ENCODE results near the gene RAB43. TPM values are rescaled to one million over a fixed set of nuclear protein-coding genes. Genes with fewer than 3 reads are reported as not detected.
"Not testable (repeated sequence)": the region's sequence is repeated elsewhere in the genome, so short reads cannot be mapped to it uniquely, and the experiment has no call there.

Gene RAB43
- total RNA-seq, 1 donor from 2014 or later, result 0.36 TPM

DNA sequence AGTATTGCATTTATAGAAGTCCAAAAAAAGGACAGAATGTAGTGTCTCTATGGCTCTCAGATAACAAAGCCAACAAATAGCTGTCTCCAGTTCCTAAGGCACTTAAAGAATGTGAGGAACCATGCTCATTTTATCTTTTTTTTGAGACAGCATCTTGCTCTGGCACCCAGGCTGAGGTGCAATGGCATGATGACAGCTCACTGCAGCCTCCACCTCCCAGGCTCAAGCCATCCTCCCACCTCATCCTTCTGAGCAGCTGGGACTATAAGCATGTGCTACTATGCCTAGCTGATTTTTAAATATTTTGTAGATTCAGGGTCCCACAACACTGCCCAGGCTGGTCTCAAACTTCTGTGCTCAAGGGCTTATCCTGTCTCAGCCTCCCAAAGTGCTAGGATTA, 23.2 kb upstream of the RAB43 start:
- DNase-seq (ENCODE audit: low spot score), result no peak
- Mint-ChIP-seq H3K9me3 (no peaks in the 10 kb centered on the region), H3K4me3 (no peak overlapping the region), H3K4me1 (no peaks in the 10 kb centered on the region), H3K27me3 (ENCODE audit: insufficient read depth, low read depth) (no peaks in the 10 kb centered on the region), H3K36me3 (peaks cover 6% of the 10 kb centered on the region), H3K27ac (no peak overlapping the region)
- H3K9me3 ChIP-seq (ENCODE audit: low read depth), result no peaks in the 10 kb centered on the region
- H3K4me2 ChIP-seq, result no peak overlapping the region
- H3K27ac ChIP-seq, result no peak overlapping the region
- H3F3A ChIP-seq (ENCODE audit: low read depth), result no peaks in the 10 kb centered on the region
- no peaks in the 10 kb centered on the region for H3K27me3 ChIP-seq
- H3K4me1 ChIP-seq, result no peaks in the 10 kb centered on the region
- H3K79me2 ChIP-seq (ENCODE audit: low read depth), result no peaks in the 10 kb centered on the region
- H3K9ac ChIP-seq, result no peak overlapping the region
- no peak overlapping the region for H2AFZ ChIP-seq (replicated peaks)
- H4K20me1 ChIP-seq (ENCODE audit: low read depth), result no peaks in the 10 kb centered on the region
- no peak for TF ChIP-seq EZH2phosphoT487 (IDR thresholded peaks at IDR 0.05)
- TF ChIP-seq, protein P1, sequence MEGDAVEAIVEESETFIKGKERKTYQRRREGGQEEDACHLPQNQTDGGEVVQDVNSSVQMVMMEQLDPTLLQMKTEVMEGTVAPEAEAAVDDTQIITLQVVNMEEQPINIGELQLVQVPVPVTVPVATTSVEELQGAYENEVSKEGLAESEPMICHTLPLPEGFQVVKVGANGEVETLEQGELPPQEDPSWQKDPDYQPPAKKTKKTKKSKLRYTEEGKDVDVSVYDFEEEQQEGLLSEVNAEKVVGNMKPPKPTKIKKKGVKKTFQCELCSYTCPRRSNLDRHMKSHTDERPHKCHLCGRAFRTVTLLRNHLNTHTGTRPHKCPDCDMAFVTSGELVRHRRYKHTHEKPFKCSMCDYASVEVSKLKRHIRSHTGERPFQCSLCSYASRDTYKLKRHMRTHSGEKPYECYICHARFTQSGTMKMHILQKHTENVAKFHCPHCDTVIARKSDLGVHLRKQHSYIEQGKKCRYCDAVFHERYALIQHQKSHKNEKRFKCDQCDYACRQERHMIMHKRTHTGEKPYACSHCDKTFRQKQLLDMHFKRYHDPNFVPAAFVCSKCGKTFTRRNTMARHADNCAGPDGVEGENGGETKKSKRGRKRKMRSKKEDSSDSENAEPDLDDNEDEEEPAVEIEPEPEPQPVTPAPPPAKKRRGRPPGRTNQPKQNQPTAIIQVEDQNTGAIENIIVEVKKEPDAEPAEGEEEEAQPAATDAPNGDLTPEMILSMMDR (IDR thresholded peaks at IDR 0.05), result no peak
- no peak for TF ChIP-seq EZH2 (IDR thresholded peaks at IDR 0.05)
- H3K36me3 ChIP-seq, result no peaks in the 10 kb centered on the region
- H3K4me3 ChIP-seq, result no peak overlapping the region

DNA sequence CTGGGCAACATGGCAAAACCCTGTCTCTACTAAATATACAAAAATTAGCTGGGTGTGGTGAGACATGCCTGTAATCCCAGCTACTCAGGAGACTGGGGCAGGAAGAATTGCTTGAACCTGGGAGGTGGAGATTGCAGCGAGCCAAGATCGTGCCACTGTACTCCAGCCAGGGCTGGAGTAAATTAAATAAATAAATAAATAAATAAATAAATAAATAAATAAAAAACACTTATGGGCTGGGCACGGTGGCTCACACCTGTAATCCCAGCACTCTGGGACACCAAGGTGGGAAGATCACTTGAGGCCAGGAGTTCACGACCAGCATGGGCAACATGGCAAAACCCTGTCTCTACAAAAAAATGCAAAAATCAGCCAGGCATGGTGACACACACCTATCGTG, 19.4 kb upstream of the RAB43 start:
- H3F3A ChIP-seq (ENCODE audit: low read depth); H3K4me3 ChIP-seq; H3K4me1 ChIP-seq; H3K4me1 Mint-ChIP-seq; H3K27ac ChIP-seq; H4K20me1 ChIP-seq (ENCODE audit: low read depth); H3K79me2 ChIP-seq (ENCODE audit: low read depth); H3K27ac Mint-ChIP-seq; DNase-seq (ENCODE audit: low spot score); H3K27me3 ChIP-seq; H3K4me2 ChIP-seq; H2AFZ ChIP-seq (replicated peaks); H3K4me3 Mint-ChIP-seq; H3K9me3 ChIP-seq (ENCODE audit: low read depth); H3K27me3 Mint-ChIP-seq (ENCODE audit: insufficient read depth, low read depth); H3K36me3 ChIP-seq; H3K36me3 Mint-ChIP-seq; H3K9me3 Mint-ChIP-seq; H3K9ac ChIP-seq: not testable (repeated sequence)

DNA sequence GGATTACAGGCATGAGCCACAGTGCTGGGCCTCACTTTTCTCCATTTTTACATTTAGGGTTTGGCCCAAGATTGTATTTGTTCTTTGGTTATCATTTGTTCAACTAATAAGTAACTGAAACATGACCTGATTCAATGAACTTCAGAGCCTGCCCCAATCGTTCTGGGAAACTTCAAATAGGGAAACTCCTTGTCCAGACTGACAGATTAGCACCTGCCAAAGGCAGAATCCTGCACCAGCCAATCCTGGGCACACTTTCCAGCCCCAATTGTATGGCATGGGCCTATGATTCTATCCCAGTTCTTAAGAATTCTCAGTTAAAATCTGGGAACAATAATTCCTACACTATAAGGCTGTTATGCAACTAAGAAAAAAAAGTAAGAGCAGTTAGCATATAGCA, 18.3 kb upstream of the RAB43 start:
- Mint-ChIP-seq H3K9me3 (no peaks in the 10 kb centered on the region), H3K4me1 (no peaks in the 10 kb centered on the region), H3K27me3 (ENCODE audit: insufficient read depth, low read depth) (no peaks in the 10 kb centered on the region), H3K27ac (no peak overlapping the region), H3K4me3 (no peak overlapping the region), H3K36me3 (peaks cover 3% of the 10 kb centered on the region)
- TF ChIP-seq EZH2 (IDR thresholded peaks at IDR 0.05), result no peak
- no peak for TF ChIP-seq EZH2phosphoT487 (IDR thresholded peaks at IDR 0.05)
- TF ChIP-seq, protein P1 (IDR thresholded peaks at IDR 0.05), result no peak
- Histone ChIP-seq H3K27me3 (no peaks in the 10 kb centered on the region), H3F3A (ENCODE audit: low read depth) (no peaks in the 10 kb centered on the region), H3K4me3 (no peak overlapping the region), H3K79me2 (ENCODE audit: low read depth) (no peaks in the 10 kb centered on the region), H3K4me1 (no peaks in the 10 kb centered on the region), H4K20me1 (ENCODE audit: low read depth) (no peaks in the 10 kb centered on the region), H3K27ac (no peak overlapping the region), H3K4me2 (no peak overlapping the region), H3K36me3 (no peaks in the 10 kb centered on the region), H2AFZ (replicated peaks) (no peak overlapping the region), H3K9ac (no peak overlapping the region), H3K9me3 (ENCODE audit: low read depth) (no peaks in the 10 kb centered on the region)
- DNase-seq (ENCODE audit: low spot score), result no peak

DNA sequence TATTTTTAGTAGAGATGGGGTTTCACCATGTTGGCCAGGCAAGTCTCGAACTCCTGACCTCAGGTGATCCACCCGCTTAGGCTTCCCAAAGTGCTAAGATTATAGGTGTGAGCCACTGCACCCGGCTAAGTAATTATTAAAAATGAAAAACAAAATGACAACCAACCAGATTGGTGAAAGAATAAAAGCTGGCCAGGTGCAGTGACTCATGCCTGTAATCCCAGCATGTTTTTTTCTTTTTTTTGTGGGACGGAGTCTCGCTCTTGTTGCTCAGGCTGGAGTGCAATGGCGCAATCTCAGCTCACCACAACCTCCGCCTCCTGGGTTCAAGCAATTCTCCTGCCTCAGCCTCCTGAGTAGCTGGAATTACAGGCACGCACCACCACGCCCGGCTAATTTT, 14.7 kb upstream of the RAB43 start:
- not testable (repeated sequence) for H3K27me3 Mint-ChIP-seq (ENCODE audit: insufficient read depth, low read depth); H4K20me1 ChIP-seq (ENCODE audit: low read depth); H3K79me2 ChIP-seq (ENCODE audit: low read depth); H3K4me1 ChIP-seq; H3K9me3 ChIP-seq (ENCODE audit: low read depth); H3K4me2 ChIP-seq; H2AFZ ChIP-seq (replicated peaks); H3K4me3 ChIP-seq; H3K36me3 ChIP-seq; H3K4me3 Mint-ChIP-seq; H3K27ac Mint-ChIP-seq; H3K9me3 Mint-ChIP-seq; DNase-seq (ENCODE audit: low spot score); H3K27me3 ChIP-seq; H3K9ac ChIP-seq; H3K27ac ChIP-seq; H3F3A ChIP-seq (ENCODE audit: low read depth); H3K4me1 Mint-ChIP-seq
- H3K36me3 Mint-ChIP-seq, result peaks cover 22% of the 10 kb centered on the region
